Hindlimb muscle (tissue), 1 donor: ENCODE data around the gene PAGE4. TPM values are rescaled to one million over a fixed set of nuclear protein-coding genes. Genes with fewer than 3 reads are reported as not detected.

Experiments
- DNase-seq: peaks from one replicate; pipeline ENCODE4 v3.0.0-alpha.2; 2013
- polyA plus RNA-seq: library from polyadenylated mRNA; unstranded; fragments of 120-200 nt; gene quantifications from one replicate; pipeline ENCODE4 v1.2.1, GENCODE V29; 2013; ENCODE audit not compliant: insufficient read length

PAGE4 gene
- polyA plus RNA-seq, 1 donor = not detected

DNA sequence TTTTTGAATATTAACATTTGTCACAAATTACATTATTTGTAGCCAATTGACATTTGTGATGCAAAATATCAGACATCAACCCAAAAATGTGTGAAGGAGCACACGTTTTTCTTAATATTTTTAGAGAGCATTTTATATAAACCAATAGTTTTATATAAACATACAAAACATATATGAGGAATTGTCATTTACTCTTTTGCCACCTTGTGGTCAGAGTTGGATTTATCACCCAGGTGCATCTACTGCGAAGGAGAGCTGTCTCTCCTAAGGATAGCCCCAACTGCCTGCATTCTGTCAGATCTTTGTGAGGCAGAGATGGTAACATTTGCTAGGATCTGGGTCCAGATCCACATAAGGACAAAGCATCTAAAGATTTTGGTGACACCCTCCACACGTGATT is 47.6 kb downstream of the PAGE4 start:
- no peak for DNase-seq

DNA sequence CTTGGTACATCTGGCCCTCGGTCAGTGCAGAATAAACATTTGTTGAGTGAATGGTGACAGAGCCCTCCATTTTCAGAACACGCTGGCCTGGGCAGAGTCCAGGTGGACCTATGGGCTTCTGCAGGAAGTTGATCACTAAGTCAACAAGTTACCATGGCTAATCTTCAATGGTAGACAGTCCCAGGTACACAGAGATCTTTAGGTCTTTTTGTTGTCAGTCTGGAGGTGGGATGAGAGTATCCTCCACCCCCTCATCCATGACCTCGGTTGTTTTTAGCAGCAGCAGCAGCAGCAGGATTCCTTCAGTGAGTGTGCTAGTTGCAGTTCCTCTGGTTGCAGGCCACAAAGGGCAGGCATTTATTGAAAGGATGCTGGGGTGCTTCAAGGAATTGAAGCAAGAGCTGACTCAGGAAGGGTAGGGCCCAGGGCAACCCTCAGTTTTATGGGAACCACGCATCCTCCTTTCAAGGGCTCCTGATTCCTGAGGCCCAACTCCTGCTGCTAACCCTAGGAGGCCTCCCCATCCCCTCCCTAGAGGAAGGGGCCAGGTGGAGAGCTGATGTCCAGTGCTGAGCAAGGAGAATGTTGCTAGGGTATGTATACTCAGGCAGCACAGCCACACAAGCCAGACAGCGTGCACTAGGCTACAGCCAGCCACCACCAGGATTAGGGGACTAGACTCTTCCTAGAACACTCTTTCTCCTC is 48.4 kb downstream of the PAGE4 start:
- DNase-seq = no peak

DNA sequence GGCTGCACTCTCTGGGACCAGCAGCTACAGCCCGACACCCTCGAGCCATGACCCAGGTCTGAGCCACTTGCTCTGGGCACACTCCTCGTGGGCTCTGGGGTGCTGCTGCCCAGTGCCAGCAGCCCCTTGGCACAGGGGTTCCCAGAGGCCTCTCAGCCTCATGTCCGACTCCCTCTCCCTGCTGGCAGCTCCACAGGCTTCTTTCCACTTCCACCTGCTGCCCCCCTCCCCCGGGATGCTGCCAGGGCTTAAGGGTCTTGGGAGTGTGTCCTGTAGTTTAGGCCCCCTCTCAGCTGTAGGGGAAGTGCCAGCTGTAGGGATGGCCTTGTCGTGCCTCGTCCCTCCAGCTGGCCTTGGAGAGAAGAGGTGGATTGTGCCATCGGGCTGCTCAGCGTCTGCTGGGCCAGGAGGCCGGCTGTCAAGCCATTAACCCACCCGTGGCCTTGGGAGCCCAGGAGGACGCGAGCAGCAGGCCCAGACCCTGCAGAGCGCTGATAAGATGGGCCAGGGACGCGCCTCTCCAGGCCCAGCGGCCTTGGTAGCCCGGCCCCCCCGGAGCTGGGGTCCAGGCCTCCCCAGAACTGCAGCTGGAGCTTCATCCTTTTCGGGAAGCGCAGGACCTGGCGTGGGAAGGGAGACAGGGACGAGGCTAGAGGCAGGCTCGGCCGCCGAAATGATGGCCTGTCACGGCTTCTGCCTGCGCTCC is 49.2 kb downstream of the PAGE4 start:
- DNase-seq = no peak

DNA sequence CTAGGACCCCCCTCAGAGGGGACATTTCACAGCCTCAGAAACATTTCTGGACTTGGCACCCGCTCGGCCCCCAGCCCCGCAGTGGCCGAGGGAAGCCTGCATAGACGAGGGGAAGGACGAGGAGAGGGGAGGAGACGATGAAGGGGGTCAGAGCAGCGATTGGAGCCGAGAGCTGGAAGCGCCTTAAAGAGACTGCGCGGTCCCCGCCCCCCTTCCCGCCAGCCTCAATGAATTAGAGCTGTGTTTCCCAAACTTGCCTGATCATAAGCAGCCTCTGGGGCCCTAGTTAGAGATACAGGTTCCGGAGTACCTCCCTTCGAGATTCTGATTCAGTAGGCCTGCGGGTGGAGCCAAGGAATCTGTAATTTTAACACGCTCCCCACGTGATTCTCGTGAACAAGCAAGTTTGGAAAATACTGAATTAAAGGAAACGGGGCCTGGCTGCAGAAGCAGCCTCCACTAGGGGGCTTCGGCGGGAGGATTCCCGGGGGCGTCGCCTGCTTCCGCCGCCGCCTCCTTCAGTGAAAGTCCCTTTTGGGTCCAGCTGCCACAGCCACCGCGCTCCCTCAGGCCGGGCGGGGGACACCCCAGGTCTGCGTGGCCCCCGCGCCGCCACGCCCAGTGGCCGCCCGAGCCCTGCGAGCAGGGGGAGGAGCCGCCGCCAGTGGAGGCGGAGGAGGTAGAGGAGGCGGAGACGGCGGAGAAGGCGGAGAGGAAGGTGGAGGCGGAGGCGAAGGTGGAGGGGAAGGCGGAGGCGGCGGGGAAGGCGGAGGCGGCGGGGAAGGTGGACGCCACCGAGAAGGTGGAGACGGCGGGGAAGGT is 49.9 kb downstream of the PAGE4 start, which contains the start of gene USP27X:
Gene USP27X (plus strand): TSS at position 651 of the 822 bp plus-strand sequence. CDS start 824 bp downstream, outside the sequence.
- peak; percentile 81 for DNase-seq

DNA sequence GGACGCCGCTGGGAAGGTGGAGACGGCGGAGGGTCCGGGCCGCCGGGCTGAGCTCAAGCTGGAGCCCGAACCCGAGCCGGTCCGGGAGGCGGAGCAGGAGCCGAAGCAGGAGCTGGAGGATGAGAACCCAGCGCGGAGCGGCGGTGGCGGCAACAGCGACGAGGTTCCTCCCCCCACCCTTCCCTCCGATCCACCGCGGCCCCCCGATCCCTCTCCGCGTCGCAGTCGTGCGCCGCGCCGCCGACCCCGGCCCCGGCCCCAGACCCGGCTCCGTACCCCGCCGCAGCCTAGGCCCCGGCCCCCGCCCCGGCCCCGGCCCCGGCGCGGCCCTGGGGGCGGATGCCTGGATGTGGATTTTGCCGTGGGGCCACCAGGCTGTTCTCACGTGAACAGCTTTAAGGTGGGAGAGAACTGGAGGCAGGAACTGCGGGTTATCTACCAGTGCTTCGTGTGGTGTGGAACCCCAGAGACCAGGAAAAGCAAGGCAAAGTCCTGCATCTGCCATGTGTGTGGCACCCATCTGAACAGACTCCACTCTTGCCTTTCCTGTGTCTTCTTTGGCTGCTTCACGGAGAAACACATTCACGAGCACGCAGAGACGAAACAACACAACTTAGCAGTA is 50.7 kb downstream of the PAGE4 start:
- DNase-seq = no peak

GRCh38 chrX:49880668-49881067 is 51.6 kb downstream of the PAGE4 start:
- DNase-seq = no peak

Other genes starting within 250 kb of the PAGE4 start
- not detected for gene GAGE12H, start 249.4 kb upstream of the PAGE4 start, polyA plus RNA-seq
- gene GAGE2A, start 239.8 kb upstream of the PAGE4 start, polyA plus RNA-seq = not detected
- not detected for gene GAGE1, start 230.3 kb upstream of the PAGE4 start, polyA plus RNA-seq
- gene PAGE1, start 133.3 kb upstream of the PAGE4 start, polyA plus RNA-seq = not detected
- gene USP27X, start 50.2 kb downstream of the PAGE4 start, polyA plus RNA-seq = 2.5 TPM
- gene CLCN5, start 93.3 kb downstream of the PAGE4 start, polyA plus RNA-seq = 108 TPM